BJ (cell line): ENCODE measurements around the gene SLC39A6. TPM values are rescaled to one million over a fixed set of nuclear protein-coding genes. Genes with fewer than 3 reads are reported as not detected.
A peak's percentile ranks its signal among the peaks of the same experiment; 100 is the strongest.

Experiments used
- CTCF ChIA-PET: fragments of 350-600 bp; formaldehyde crosslinking; extraction: SDS; loops from one replicate; lab custom pipeline; 2021; ENCODE audit warnings: antibody characterized with exemption, inconsistent platforms; lab: Yijun Ruan, JAX
- POLR2A ChIA-PET: fragments of 300-600 bp; sonication (Branson Sonifier 250); formaldehyde crosslinking; extraction: SDS; loops from one replicate; lab custom pipeline; 2021; ENCODE audit warnings: antibody characterized with exemption; lab: Charles Lee
- DNase-seq: peaks from one replicate; pipeline ENCODE4 v3.0.0-alpha.2; 2011; ENCODE audit warnings: low read depth
- H3K27me3 ChIP-seq: 2 replicates; pipeline ENCODE4 v1.6.0; 2011; ENCODE audit warnings: low read length; ENCODE audit not compliant: control insufficient read depth, insufficient read depth
- H3K36me3 ChIP-seq: 2 replicates; pipeline ENCODE4 v1.5.1; 2011; ENCODE audit warnings: low read length; ENCODE audit not compliant: control insufficient read depth, insufficient read depth
- H3K4me3 ChIP-seq: 2 replicates; pipeline ENCODE4 v1.5.1; 2011; ENCODE audit warnings: low read depth, mild to moderate bottlenecking, control low read depth, low read length
- CTCF ChIP-seq: IDR thresholded peaks from 2 replicates; pipeline ENCODE4 v1.5.1; 2011; ENCODE audit warnings: low read depth, mild to moderate bottlenecking, control low read depth, inconsistent platforms, low read length, moderate library complexity; ENCODE audit not compliant: insufficient read depth
- polyA plus RNA-seq: library from polyadenylated mRNA; depleted of rRNA; stranded (reverse); fragments of >200 nt; gene quantifications from 2 replicates; pipeline ENCODE4 v1.2.3, GENCODE V29; 2011

SLC39A6 gene
- polyA plus RNA-seq, 1 experiment = 99.2 TPM

- peaks cover 1% of the 10 kb centered on the region for H3K36me3 ChIP-seq
- peak overlapping the region; percentile 77 for H3K4me3 ChIP-seq
- no peak for DNase-seq
- ChIA-PET CTCF (interaction anchor here (0.8 to 1.5 kb wide), 2 partner anchors 19 to 113 kb away, joined by 5 read pairs; no protein-coding TSS in a partner anchor), POLR2A (no interaction called here)
- TF ChIP-seq CTCF = no peak
- H3K27me3 ChIP-seq = no peaks in the 10 kb centered on the region
Observed at GRCh38 chr18:36130039-36130831, 1.1 kb upstream of the SLC39A6 start.

DNA sequence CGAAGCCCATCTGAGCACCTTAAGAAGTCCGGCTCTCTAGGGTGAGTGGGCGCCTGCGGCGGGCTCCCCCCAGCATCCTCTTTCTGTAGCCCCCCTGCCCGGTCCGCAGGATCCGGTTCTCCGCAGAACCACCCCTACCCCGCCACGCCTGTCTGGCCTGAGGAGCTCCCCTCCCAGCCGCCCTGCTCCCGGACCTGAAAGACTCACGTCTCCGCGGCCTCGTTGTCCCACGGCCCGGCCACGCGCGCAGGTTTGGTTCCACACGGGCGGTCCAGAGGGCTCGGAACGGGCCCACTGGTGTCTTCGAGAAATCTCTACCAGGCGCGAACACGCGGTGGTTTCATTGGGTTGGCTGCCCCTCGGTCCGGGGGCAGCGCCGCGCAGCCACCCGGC, 237 bp downstream of the SLC39A6 start:
- no peak for DNase-seq
- ChIA-PET CTCF (interaction anchor here (0.6 to 1.7 kb wide), 5 partner anchors 26 to 745 kb away, joined by 3 to 5 read pairs (median 4); no protein-coding TSS in a partner anchor), POLR2A (no interaction called here)
- Histone ChIP-seq H3K4me3 (peak overlapping the region; percentile 77), H3K36me3 (peaks cover 1% of the 10 kb centered on the region), H3K27me3 (no peaks in the 10 kb centered on the region)
- no peak for TF ChIP-seq CTCF

DNA sequence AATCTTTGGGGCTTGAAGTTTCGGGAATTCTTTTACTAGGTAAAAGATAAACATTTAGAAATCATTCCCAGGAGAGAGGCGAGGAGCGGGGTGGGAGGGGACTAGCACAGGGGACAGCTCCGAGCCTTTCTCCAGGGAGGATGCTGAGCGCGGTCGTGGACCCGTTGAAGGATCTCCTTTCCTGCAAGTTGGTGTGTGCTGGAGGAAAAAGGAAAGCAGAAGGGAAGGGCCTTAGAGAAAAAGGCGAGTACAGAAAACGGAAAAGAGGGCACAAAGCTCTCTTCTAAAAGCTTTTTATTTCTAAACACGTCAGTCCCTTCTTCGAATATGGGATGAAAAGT, 640 bp downstream of the SLC39A6 start:
- ChIA-PET CTCF (interaction anchor here (0.6 to 1.7 kb wide), 5 partner anchors 27 to 745 kb away, joined by 3 to 5 read pairs (median 4); no protein-coding TSS in a partner anchor), POLR2A (no interaction called here)
- TF ChIP-seq CTCF = no peak
- no peak for DNase-seq
- no peaks in the 10 kb centered on the region for H3K27me3 ChIP-seq
- H3K4me3 ChIP-seq = peak overlapping the region; percentile 77
- H3K36me3 ChIP-seq = peaks cover 1% of the 10 kb centered on the region

DNA sequence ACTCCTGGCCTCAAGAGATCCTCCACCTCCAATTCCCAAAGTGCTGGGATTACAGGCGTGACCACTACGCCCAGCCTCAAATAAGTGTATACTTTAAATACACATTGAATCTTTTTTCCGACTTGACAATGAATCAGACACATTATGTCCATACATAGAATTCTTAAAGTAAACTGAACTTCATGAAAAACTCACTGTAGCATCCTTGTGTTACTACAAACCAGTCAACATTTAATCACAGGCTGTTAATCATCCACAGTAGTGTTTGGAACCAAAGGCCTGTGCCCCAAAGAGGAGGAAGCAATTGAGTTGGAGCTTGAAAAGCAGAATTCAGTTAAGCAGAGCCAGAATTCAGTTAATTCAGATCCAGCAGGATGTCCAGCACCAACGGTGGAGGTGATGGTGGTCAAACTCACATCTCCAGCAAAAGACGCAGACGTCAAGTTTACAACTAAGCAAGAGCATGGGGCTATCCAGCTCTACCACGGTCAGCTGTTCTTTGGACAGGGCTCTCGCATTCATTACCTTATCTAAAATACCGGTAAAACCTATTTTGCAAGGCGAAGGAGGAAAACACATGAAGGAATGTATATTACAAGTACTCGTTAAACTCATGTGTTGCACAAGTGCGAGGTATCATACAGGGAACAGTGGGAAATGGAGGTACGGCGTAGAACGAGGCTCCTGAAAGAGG, 1.2 kb downstream of the SLC39A6 start:
- CTCF ChIA-PET = interaction anchor here (0.8 to 1.7 kb wide), 4 partner anchors 27 to 633 kb away, joined by 3 to 5 read pairs (median 4); no protein-coding TSS in a partner anchor
- no peak for DNase-seq
- peak overlapping the region; percentile 77 for H3K4me3 ChIP-seq
- TF ChIP-seq CTCF = no peak
- H3K27me3 ChIP-seq = no peaks in the 10 kb centered on the region
- POLR2A ChIA-PET = no interaction called here
- peaks cover 1% of the 10 kb centered on the region for H3K36me3 ChIP-seq

GRCh38 chr18:36126668-36127067, 2.5 kb downstream of the SLC39A6 start:
- H3K27me3 ChIP-seq = no peaks in the 10 kb centered on the region
- DNase-seq = no peak
- no peak for TF ChIP-seq CTCF
- H3K4me3 ChIP-seq = no peak overlapping the region
- CTCF ChIA-PET = interaction anchor here (1.1 to 1.7 kb wide), 2 partner anchors 31 to 38 kb away, joined by 3 read pairs; no protein-coding TSS in a partner anchor
- H3K36me3 ChIP-seq = peaks cover 3% of the 10 kb centered on the region
- POLR2A ChIA-PET = no interaction called here
